Stimulated activated naive B cell treated with anti-CD40 and anti-IgM and Interleukin-4, amounts not matched to agents 10 μg/mL and 1 μg/mL and 100 μg/mL, for 72 hours (primary cell): ENCODE measurements around the gene ENTPD7.

Experiments
- ATAC-seq, 2 donors: fragments of 150-1000 bp; cut with Tn5 transposase; replicated peaks; 2 replicates each; pipeline ENCODE4 v1.10.0; 2021; ENCODE audit warnings: moderate library complexity in 1 of 2
- DNase-seq: peaks from one replicate; pipeline ENCODE4 v3.0.0; 2021
- H3K27ac Mint-ChIP-seq: one replicate; pipeline ENCODE4 v1.8.0; 2022; ENCODE audit warnings: mild to moderate bottlenecking, mixed read lengths
- H3K27me3 Mint-ChIP-seq, 2 donors: one replicate each; pipeline ENCODE4 v1.8.0; 2022; ENCODE audit warnings: mixed read lengths in 2 of 2
- H3K36me3 Mint-ChIP-seq, 2 donors: one replicate each; pipeline ENCODE4 v1.8.0; 2022; ENCODE audit warnings: mixed read lengths in 2 of 2, mild to moderate bottlenecking in 1 of 2
- H3K4me1 Mint-ChIP-seq, 2 donors: one replicate each; pipeline ENCODE4 v1.8.0; 2022; ENCODE audit warnings: mixed read lengths in 2 of 2, mild to moderate bottlenecking in 1 of 2
- H3K4me3 Mint-ChIP-seq, 2 donors: one replicate each; pipeline ENCODE4 v1.8.0; 2022; ENCODE audit warnings: mild to moderate bottlenecking in 2 of 2, mixed read lengths in 2 of 2, moderate library complexity in 1 of 2
- H3K9me3 Mint-ChIP-seq, 2 donors: one replicate each; pipeline ENCODE4 v1.8.0; 2022; ENCODE audit warnings: mixed read lengths in 2 of 2, mild to moderate bottlenecking in 1 of 2

The ENTPD7 gene

GRCh38 chr10:99628923-99629624, 30.2 kb upstream of the ENTPD7 start:
- Mint-ChIP-seq H3K27ac (no peak overlapping the region), H3K4me1 (peaks cover 0 to 8% of the 10 kb centered on the region in 2 donors), H3K4me3 (no peak overlapping the region), H3K9me3 (no peaks in the 10 kb centered on the region), H3K36me3 (no peaks in the 10 kb centered on the region), H3K27me3 (peaks cover 19 to 21% of the 10 kb centered on the region in 2 donors)
- ATAC-seq (no peak), DNase-seq (no peak)

- H3K9me3 Mint-ChIP-seq, result no peaks in the 10 kb centered on the region
- no peak for DNase-seq
- no peaks in the 10 kb centered on the region for H3K36me3 Mint-ChIP-seq
- no peak overlapping the region for H3K27ac Mint-ChIP-seq
- peaks cover 24 to 26% of the 10 kb centered on the region in 2 donors for H3K27me3 Mint-ChIP-seq
- no peak overlapping the region for H3K4me3 Mint-ChIP-seq
- ATAC-seq, result peak; percentile 50 to 57
- peaks cover 0 to 8% of the 10 kb centered on the region in 2 donors for H3K4me1 Mint-ChIP-seq
These were observed 29.7 kb upstream of the ENTPD7 start for GRCh38 chr10:99629625-99629978.

DNA sequence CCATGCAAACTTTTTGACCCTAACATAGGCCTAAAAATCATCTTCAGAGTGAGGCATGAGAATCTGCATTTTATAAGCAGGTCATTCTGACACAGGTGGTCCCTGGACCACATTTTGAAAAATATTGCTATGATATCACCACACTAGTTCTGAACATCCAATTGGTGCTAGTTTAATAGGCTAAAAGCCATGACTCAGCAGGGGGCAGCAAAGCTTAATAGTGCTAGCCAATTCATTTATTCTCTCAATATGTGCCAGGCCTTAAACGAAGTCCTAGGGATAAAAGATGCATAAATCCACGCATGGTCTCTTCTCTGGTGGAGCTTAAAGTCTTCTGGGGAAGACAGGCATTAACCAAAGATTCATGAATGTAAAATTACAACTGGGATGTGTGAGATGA, 28.9 kb upstream of the ENTPD7 start:
- Mint-ChIP-seq H3K9me3 (no peaks in the 10 kb centered on the region), H3K36me3 (no peaks in the 10 kb centered on the region), H3K4me1 (peaks cover 0 to 8% of the 10 kb centered on the region in 2 donors), H3K27ac (no peak overlapping the region), H3K27me3 (peaks cover 29 to 34% of the 10 kb centered on the region in 2 donors), H3K4me3 (no peak overlapping the region)
- peak in 1 of 2 donors; percentile 22 for ATAC-seq
- DNase-seq, result no peak

- no peak for ATAC-seq
- H3K36me3 Mint-ChIP-seq, result no peaks in the 10 kb centered on the region
- no peaks in the 10 kb centered on the region for H3K9me3 Mint-ChIP-seq
These were observed 28.3 kb upstream of the ENTPD7 start for GRCh38 chr10:99630991-99631390.

DNA sequence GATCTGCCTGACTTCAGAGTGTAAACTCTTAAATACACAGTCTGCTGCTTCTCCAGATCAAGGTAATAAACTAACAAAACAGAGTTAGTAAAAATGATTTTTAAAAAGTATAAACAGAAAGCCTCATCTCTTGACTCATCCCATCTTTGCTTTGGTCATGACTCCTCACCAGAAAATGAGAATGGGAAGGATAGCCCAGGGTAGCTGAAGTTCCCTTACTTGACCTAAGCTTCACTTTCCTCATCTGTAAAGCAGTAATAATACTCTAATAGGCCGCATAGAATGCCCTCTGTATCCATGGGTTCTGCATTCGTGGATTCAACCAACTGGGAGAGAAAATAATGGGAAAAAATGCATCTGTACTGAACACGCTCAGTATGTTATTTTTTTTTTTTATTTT, 27.8 kb upstream of the ENTPD7 start:
- H3K4me3 Mint-ChIP-seq, result no peak overlapping the region
- no peaks in the 10 kb centered on the region for H3K36me3 Mint-ChIP-seq
- no peak overlapping the region for H3K27ac Mint-ChIP-seq
- H3K4me1 Mint-ChIP-seq, result peaks cover 0 to 8% of the 10 kb centered on the region in 2 donors
- DNase-seq (no peak), ATAC-seq (no peak)
- H3K27me3 Mint-ChIP-seq, result peaks cover 32 to 45% of the 10 kb centered on the region in 2 donors
- H3K9me3 Mint-ChIP-seq, result no peaks in the 10 kb centered on the region

More at GRCh38 chr10:99630991-99631390, 28.3 kb upstream of the ENTPD7 start:
- DNase-seq, result no peak
- Mint-ChIP-seq H3K4me1 (peaks cover 0 to 8% of the 10 kb centered on the region in 2 donors), H3K27me3 (peaks cover 29 to 40% of the 10 kb centered on the region in 2 donors), H3K27ac (no peak overlapping the region), H3K4me3 (no peak overlapping the region)

GRCh38 chr10:99633832-99634231, 25.5 kb upstream of the ENTPD7 start:
- ATAC-seq, result no peak

DNA sequence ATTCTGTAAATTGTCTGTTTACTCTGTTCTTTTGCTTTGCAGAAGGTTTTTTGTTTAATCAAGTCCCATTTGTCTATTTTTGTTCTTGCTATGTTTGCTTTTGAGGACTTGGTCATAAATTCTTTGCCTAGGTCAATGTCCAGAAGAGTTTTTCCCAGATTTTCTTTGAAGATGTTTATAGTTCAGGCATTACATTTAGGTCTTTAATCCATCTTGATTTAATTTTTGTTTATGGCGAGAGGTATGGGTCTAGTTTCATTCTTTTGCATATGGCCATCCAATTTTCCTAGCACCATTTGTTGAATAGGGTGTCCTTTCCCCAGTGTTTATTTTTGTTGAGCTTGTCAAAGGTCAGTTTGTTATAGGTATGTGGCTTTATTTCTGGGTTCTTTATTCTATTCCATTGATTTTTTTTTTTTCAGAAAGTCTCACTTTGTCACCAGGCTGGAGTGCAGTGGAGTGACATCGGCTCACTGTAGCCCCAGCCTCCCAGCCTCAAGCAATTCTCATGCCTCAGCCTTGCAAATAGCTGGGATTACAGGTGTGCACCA, 11.6 kb upstream of the ENTPD7 start:
- H3K4me1 Mint-ChIP-seq, result no peaks in the 10 kb centered on the region
- H3K9me3 Mint-ChIP-seq, result no peaks in the 10 kb centered on the region
- H3K27ac Mint-ChIP-seq, result no peak overlapping the region

More at GRCh38 chr10:99633832-99634231, 25.5 kb upstream of the ENTPD7 start:
- H3K4me1 Mint-ChIP-seq, result peaks cover 0 to 8% of the 10 kb centered on the region in 2 donors
- H3K9me3 Mint-ChIP-seq, result no peaks in the 10 kb centered on the region
- no peak for DNase-seq
- no peaks in the 10 kb centered on the region for H3K36me3 Mint-ChIP-seq
- H3K4me3 Mint-ChIP-seq, result no peak overlapping the region
- H3K27ac Mint-ChIP-seq, result no peak overlapping the region
- peaks cover 47 to 54% of the 10 kb centered on the region in 2 donors for H3K27me3 Mint-ChIP-seq

DNA sequence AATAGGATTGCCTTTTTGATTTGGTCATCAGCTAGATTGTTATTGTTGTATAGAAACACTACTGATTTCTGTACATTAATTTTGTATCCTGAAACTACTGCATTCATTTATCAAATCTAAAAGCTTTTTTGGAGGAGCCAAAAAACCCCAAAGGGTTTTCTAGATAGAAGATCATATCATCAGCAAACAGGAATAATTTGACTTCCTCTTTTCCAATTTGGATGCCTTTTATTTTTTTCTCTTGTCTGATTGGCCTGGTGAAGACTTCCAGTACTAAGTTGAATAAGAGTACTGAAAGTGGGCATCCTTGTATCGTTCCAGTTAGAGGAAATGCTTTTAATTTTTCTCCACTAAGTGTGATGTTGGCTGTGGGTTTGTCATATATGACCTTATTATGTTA, 10.6 kb upstream of the ENTPD7 start:
- DNase-seq, result no peak
- no peaks in the 10 kb centered on the region for H3K4me1 Mint-ChIP-seq
- H3K27me3 Mint-ChIP-seq, result peaks cover 30 to 53% of the 10 kb centered on the region in 2 donors
- H3K36me3 Mint-ChIP-seq, result no peaks in the 10 kb centered on the region
- no peaks in the 10 kb centered on the region for H3K9me3 Mint-ChIP-seq
- ATAC-seq, result no peak
- no peak overlapping the region for H3K4me3 Mint-ChIP-seq
- no peak overlapping the region for H3K27ac Mint-ChIP-seq

More for the DNA sequence above, 11.6 kb upstream of the ENTPD7 start:
- no peak overlapping the region for H3K4me3 Mint-ChIP-seq
- H3K36me3 Mint-ChIP-seq, result no peaks in the 10 kb centered on the region
- H3K27me3 Mint-ChIP-seq, result peaks cover 30 to 51% of the 10 kb centered on the region in 2 donors
- DNase-seq (no peak), ATAC-seq (no peak)

DNA sequence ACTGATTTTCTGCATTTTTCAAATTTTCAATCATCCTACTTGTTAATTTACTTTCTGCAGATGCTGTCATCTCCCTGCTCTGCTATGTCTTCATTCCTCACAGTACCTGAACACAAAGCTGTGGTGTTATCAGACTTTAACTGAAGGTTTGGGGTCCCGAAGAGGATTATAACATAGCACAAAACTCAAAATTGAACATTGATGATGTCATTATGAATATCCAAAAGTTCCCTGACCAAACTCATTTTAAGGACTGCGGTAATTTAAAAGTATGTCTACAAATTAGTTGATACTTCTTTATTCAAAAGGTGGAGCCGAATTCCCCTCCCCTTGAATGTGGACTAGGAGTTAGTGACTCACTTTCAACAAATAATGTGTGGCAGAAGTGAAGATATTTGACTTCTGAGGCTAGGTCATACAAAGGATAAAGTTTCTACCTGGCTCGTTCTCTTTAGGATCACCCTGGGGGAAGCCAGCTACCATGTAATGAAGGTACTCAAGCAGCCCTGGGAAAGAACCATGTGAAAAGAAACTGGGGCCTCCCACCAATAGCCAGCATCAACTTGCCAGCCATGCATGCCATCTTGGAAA, 6.4 kb upstream of the ENTPD7 start:
- Mint-ChIP-seq H3K9me3 (no peaks in the 10 kb centered on the region), H3K36me3 (no peaks in the 10 kb centered on the region), H3K27me3 (peaks cover 34 to 49% of the 10 kb centered on the region in 2 donors), H3K27ac (no peak overlapping the region), H3K4me3 (no peak overlapping the region), H3K4me1 (peaks cover 5 to 7% of the 10 kb centered on the region in 2 donors)
- ATAC-seq (no peak), DNase-seq (no peak)

DNA sequence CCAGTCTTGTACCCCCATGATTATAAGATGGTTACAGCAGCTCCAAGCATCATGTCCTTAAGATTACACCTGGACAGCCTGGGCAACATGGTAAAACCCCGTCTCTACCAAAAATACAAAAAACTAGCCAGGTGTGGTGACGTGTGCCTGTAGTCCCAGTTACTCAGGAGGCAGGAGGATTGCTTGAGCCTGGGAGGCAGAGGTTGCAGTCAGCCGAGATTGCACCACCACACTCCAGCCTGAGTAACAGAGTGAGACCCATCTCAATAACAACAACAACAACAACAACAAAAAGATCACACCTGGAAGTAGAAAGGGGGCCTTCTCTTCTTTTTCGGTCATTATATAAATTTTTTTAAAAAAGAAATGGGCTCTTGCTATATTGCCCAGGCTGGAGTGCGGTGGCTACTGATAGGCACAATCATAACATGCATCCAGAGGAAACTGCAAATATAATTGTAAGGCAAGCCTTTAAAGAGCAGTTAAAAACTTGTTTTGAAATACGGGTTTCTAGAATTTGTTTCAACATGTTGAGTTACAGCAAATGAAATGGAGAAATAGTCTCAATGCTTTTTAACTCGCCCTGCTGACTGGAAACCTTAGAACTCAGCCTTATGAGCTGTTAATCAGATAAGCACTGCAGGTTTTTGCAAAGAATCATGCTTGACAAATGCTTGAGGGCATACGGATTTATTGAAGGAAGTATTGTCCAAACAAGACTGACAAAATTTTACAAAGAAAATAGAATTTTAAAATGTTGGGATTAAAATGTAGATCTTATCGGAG, 4.7 kb upstream of the ENTPD7 start:
- ATAC-seq (no peak), DNase-seq (no peak)
- no peaks in the 10 kb centered on the region for H3K9me3 Mint-ChIP-seq
- H3K36me3 Mint-ChIP-seq, result no peaks in the 10 kb centered on the region
- H3K4me3 Mint-ChIP-seq, result no peak overlapping the region
- H3K27ac Mint-ChIP-seq, result no peak overlapping the region
- H3K27me3 Mint-ChIP-seq, result peaks cover 26 to 39% of the 10 kb centered on the region in 2 donors
- peaks cover 15 to 22% of the 10 kb centered on the region in 2 donors for H3K4me1 Mint-ChIP-seq

GRCh38 chr10:99656199-99657064, 2.9 kb upstream of the ENTPD7 start:
- DNase-seq, result no peak

GRCh38 chr10:99658622-99659030, 683 bp upstream of the ENTPD7 start:
- Mint-ChIP-seq H3K9me3 (no peaks in the 10 kb centered on the region), H3K4me3 (peak overlapping the region; percentile 84 to 95), H3K4me1 (peaks cover 19 to 29% of the 10 kb centered on the region in 2 donors), H3K27me3 (peaks cover 13 to 20% of the 10 kb centered on the region in 2 donors), H3K36me3 (peaks cover 4 to 8% of the 10 kb centered on the region in 2 donors), H3K27ac (peak overlapping the region; percentile 97)
- DNase-seq (peak; percentile 40), ATAC-seq (peak; percentile 28 to 34)

More at GRCh38 chr10:99656199-99657064, 2.9 kb upstream of the ENTPD7 start:
- Mint-ChIP-seq H3K4me3 (no peak overlapping the region), H3K4me1 (peaks cover 19 to 29% of the 10 kb centered on the region in 2 donors), H3K36me3 (no peaks in the 10 kb centered on the region), H3K9me3 (no peaks in the 10 kb centered on the region), H3K27me3 (peaks cover 13 to 29% of the 10 kb centered on the region in 2 donors), H3K27ac (no peak overlapping the region)
- ATAC-seq, result no peak

- no peak for ATAC-seq
- H3K27ac Mint-ChIP-seq, result peak overlapping the region; percentile 85
- no peaks in the 10 kb centered on the region for H3K9me3 Mint-ChIP-seq
- peaks cover 4 to 10% of the 10 kb centered on the region in 2 donors for H3K36me3 Mint-ChIP-seq
- peaks cover 19 to 29% of the 10 kb centered on the region in 2 donors for H3K4me1 Mint-ChIP-seq
- DNase-seq, result no peak
- H3K27me3 Mint-ChIP-seq, result peaks cover 13 to 18% of the 10 kb centered on the region in 2 donors
- H3K4me3 Mint-ChIP-seq, result peak overlapping the region; percentile 84 to 95
These were observed 608 bp downstream of the ENTPD7 start for GRCh38 chr10:99659868-99660366.
